ENCODE results near the gene UBE2G2. TPM values are rescaled to one million over a fixed set of nuclear protein-coding genes. Genes with fewer than 3 reads are reported as not detected.

The UBE2G2 gene
- total RNA-seq, 1 donor from 2014 or later = 78.2 TPM

DNA sequence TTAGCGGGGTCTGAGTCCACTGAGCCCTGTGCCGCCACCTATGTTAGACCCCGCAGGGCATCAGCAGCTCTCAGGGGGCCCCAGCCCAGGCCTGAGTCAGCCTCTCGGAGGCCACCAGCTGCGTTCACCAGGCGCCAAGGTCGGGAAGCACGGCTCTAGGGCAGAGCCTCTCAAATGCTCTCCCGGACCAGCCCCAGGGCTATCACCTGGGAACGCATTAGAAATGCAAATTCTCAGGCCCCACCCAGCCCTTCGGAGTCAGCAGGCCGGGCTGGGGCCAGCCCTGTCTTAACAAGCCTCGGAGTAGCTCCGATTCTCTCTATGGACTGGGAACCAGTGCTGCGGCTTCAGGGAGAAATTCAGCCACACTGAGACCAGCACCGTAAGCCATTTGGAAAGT is 53.0 kb downstream of the UBE2G2 start:
- H3K9me3 ChIP-seq (replicated peaks) = no peaks in the 10 kb centered on the region
- no peaks in the 10 kb centered on the region for H3K36me3 ChIP-seq
- peaks cover 10% of the 10 kb centered on the region for H3K4me1 ChIP-seq
- TF ChIP-seq, protein P1, sequence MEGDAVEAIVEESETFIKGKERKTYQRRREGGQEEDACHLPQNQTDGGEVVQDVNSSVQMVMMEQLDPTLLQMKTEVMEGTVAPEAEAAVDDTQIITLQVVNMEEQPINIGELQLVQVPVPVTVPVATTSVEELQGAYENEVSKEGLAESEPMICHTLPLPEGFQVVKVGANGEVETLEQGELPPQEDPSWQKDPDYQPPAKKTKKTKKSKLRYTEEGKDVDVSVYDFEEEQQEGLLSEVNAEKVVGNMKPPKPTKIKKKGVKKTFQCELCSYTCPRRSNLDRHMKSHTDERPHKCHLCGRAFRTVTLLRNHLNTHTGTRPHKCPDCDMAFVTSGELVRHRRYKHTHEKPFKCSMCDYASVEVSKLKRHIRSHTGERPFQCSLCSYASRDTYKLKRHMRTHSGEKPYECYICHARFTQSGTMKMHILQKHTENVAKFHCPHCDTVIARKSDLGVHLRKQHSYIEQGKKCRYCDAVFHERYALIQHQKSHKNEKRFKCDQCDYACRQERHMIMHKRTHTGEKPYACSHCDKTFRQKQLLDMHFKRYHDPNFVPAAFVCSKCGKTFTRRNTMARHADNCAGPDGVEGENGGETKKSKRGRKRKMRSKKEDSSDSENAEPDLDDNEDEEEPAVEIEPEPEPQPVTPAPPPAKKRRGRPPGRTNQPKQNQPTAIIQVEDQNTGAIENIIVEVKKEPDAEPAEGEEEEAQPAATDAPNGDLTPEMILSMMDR (IDR thresholded peaks at IDR 0.05; ENCODE audit: borderline replicate concordance) = no peak
- DNase-seq = no peak
- peaks cover 37% of the 10 kb centered on the region for H3K27me3 ChIP-seq (ENCODE audit: low read depth)
- intact Hi-C loops (cut with micrococcal nuclease) = no loop called here
- no peak overlapping the region for H3K27ac ChIP-seq (replicated peaks)
- H3K4me3 ChIP-seq = no peak overlapping the region

DNA sequence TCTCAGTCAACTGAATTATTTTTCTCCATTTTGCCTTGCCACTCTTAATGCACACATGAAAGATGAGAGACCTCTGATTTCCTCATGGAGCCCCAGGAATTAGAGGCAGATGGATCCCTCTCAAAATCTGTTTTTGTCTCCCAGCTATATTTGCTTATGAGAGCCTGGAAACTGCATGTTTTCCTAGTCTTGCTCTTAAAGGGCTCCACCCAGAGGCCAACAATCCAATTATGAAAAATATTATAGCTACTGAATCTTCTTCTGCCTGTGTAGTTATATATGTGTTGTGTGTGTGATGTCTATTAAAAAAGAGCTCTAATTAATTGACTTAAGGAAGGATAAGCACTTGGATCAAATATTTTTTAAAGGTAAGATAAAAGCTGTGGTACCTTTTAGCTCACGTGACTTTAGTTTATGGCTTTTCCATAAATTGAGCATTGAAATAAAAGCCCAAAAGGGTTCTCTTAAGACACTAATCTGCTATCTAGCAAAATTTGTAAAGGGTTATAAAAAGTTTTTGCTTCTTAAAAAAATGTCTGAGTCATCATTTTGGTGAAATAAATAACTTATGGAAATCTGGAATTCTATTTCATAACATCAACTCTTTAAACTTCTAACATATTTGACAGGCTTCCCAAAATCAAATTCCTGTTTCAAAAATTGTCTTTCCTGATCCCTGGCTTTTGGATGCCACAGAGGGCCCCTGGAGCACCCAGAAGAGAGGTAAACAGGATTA is 59.0 kb downstream of the UBE2G2 start:
- H3K27ac ChIP-seq (replicated peaks) = no peak overlapping the region
- H3K4me3 ChIP-seq = no peak overlapping the region
- no peaks in the 10 kb centered on the region for H3K27me3 ChIP-seq (ENCODE audit: low read depth)
- TF ChIP-seq, protein P1 (IDR thresholded peaks at IDR 0.05; ENCODE audit: borderline replicate concordance) = peak; percentile 48
- H3K9me3 ChIP-seq (replicated peaks) = peaks cover 30% of the 10 kb centered on the region
- intact Hi-C loops (cut with micrococcal nuclease) = no loop called here
- H3K4me1 ChIP-seq = no peaks in the 10 kb centered on the region
- no peak for DNase-seq
- H3K36me3 ChIP-seq = peaks cover 6% of the 10 kb centered on the region

DNA sequence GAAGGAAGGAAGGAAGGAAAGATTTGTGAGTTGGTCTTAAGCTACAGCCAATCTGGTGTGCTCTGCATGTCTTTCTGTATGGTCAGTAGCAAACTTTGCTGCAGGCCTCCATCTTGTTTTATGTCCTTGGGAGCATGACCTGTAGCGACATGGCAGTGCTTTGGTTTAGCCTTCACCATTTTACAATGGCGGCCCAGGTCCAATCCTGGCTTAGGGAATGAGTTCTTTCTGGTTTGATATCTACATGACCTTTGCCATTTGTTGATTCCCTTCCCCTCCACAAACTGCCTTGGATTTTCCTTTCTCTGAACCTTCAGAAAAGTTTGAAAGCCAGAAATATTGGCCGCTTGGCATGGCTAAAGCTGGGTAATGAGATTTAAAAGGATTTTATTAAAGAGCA is 59.7 kb downstream of the UBE2G2 start:
- peaks cover 6% of the 10 kb centered on the region for H3K36me3 ChIP-seq
- H3K27me3 ChIP-seq (ENCODE audit: low read depth) = no peaks in the 10 kb centered on the region
- intact Hi-C loops (cut with micrococcal nuclease) = no loop called here
- H3K9me3 ChIP-seq (replicated peaks) = peaks cover 37% of the 10 kb centered on the region
- no peak for DNase-seq
- H3K27ac ChIP-seq (replicated peaks) = no peak overlapping the region
- H3K4me3 ChIP-seq = no peak overlapping the region
- H3K4me1 ChIP-seq = no peaks in the 10 kb centered on the region
- TF ChIP-seq, protein P1 (IDR thresholded peaks at IDR 0.05; ENCODE audit: borderline replicate concordance) = no peak

DNA sequence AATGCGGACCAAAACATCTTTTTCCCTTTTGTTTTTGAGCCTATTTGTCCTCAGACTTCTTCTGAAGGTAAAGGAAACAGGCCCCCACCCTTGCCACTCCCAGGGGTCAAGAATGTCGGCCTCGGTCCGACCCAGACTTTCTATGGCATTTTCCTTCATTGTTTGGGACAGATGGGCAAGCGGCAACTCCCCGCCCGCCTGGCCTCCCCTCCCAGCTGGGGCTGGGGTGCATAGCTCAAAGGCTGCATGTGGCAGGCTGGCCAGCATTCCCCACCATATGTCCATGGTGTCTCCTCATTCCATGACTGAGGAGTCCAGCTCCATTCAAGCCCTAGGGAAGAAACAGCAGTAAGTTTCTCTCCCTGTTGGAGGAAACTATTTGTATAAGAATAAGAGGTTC is 60.9 kb downstream of the UBE2G2 start:
- intact Hi-C loops (cut with micrococcal nuclease) = no loop called here
- Histone ChIP-seq H3K4me1 (no peaks in the 10 kb centered on the region), H3K27ac (replicated peaks) (no peak overlapping the region), H3K27me3 (ENCODE audit: low read depth) (no peaks in the 10 kb centered on the region), H3K9me3 (replicated peaks) (peaks cover 49% of the 10 kb centered on the region), H3K4me3 (no peak overlapping the region), H3K36me3 (peaks cover 6% of the 10 kb centered on the region)
- no peak for DNase-seq
- TF ChIP-seq, protein P1 (IDR thresholded peaks at IDR 0.05; ENCODE audit: borderline replicate concordance) = no peak

DNA sequence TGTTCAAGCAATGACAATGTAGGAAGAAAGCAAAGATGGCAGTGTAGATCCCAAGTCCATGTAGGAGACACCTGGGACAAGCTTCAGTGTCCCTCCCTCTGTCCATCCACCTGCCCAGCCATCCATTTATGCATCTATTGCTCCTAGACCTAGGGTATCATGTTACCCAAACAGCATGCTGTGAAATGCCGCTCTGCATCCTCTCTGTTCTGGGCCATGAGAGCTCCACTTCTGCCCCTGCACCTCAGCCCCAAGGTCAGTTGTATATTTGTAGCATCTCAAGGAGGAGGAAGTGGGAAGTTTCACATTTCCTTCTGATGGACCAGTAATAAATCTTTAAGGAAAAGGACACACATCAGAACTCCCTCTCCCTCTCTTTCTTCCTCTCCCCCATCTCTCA is 62.3 kb downstream of the UBE2G2 start:
- H3K4me1 ChIP-seq = no peaks in the 10 kb centered on the region
- no peaks in the 10 kb centered on the region for H3K27me3 ChIP-seq (ENCODE audit: low read depth)
- H3K9me3 ChIP-seq (replicated peaks) = peaks cover 50% of the 10 kb centered on the region
- peaks cover 6% of the 10 kb centered on the region for H3K36me3 ChIP-seq
- TF ChIP-seq, protein P1 (IDR thresholded peaks at IDR 0.05; ENCODE audit: borderline replicate concordance) = no peak
- H3K27ac ChIP-seq (replicated peaks) = no peak overlapping the region
- no peak for DNase-seq
- intact Hi-C loops (cut with micrococcal nuclease) = no loop called here
- H3K4me3 ChIP-seq = no peak overlapping the region

Measured in left ventricle myocardium inferior (tissue), 1 donor.